Vagina (tissue), 2 donors: ENCODE results near the gene POTEH. TPM values are rescaled to one million over a fixed set of nuclear protein-coding genes. Genes with fewer than 3 reads are reported as not detected.
"Not testable (repeated sequence)": the region's sequence is repeated elsewhere in the genome, so short reads cannot be mapped to it uniquely, and the experiment has no call there.

ENCODE experiments used
- DNase-seq, 2 donors: peaks; one replicate each; pipeline ENCODE4 v3.0.0-alpha.2; 2017; ENCODE audit errors: extremely low spot score in 2 of 2
- H3K27ac ChIP-seq: fragments of 200-600 bp; sonication (generic); one replicate; pipeline ENCODE4 v1.5.1; 2019
- H3K27me3 ChIP-seq: fragments of 200-600 bp; sonication (generic); one replicate; pipeline ENCODE4 v1.5.1; 2019
- H3K36me3 ChIP-seq, 2 donors: fragments of 200-600 bp; sonication (generic); one replicate each; pipeline ENCODE4 v1.5.1; 2017 to 2019
- H3K4me1 ChIP-seq: fragments of 200-600 bp; sonication (generic); one replicate; pipeline ENCODE4 v1.5.1; 2019
- H3K4me3 ChIP-seq, 2 donors: fragments of 200-600 bp; sonication (generic); 1 replicate in 1 of 2; 2 replicates in 1 of 2; pipeline ENCODE4 v1.5.1; 2016 to 2019
- H3K9me3 ChIP-seq: fragments of 200-600 bp; sonication (generic); one replicate; pipeline ENCODE4 v1.5.1; 2019
- intact Hi-C: fragments of 100-400 bp; cut with DNase I; formaldehyde crosslinking; loops from one replicate; pipeline ENCODE4 v1.15.1; 2023
- total RNA-seq: library from RNA; depleted of rRNA; stranded (reverse); fragments of >200 nt; gene quantifications from one replicate; pipeline ENCODE4 v1.2.3, GENCODE V29; 2016

The POTEH gene
- total RNA-seq, 1 donor from 2014 or later = not detected

- not testable (repeated sequence) for H3K27me3 ChIP-seq
These were observed 1.7 kb upstream of the POTEH start for GRCh38 chr22:15688090-15688489.

GRCh38 chr22:15689012-15689748 lies 646 bp upstream of the POTEH start:
- H3K4me1 ChIP-seq, intact Hi-C loops, H3K36me3 ChIP-seq, H3K9me3 ChIP-seq, H3K27me3 ChIP-seq, H3K4me3 ChIP-seq, H3K27ac ChIP-seq: not testable (repeated sequence)
- peak; percentile 43 to 65 for DNase-seq

More at GRCh38 chr22:15688090-15688489, 1.7 kb upstream of the POTEH start:
- H3K9me3 ChIP-seq, H3K27ac ChIP-seq, H3K36me3 ChIP-seq, intact Hi-C loops, H3K4me3 ChIP-seq, H3K4me1 ChIP-seq: not testable (repeated sequence)
- peak in 1 of 2 donors; percentile 14 for DNase-seq

GRCh38 chr22:15713600-15713999 lies 23.8 kb downstream of the POTEH start:
- DNase-seq = peak in 1 of 2 donors; percentile 72
- intact Hi-C loops = not testable (repeated sequence)

GRCh38 chr22:15714125-15714524 lies 24.3 kb downstream of the POTEH start:
- H3K27ac ChIP-seq, DNase-seq, H3K27me3 ChIP-seq, H3K9me3 ChIP-seq, H3K4me1 ChIP-seq, H3K36me3 ChIP-seq, intact Hi-C loops, H3K4me3 ChIP-seq: not testable (repeated sequence)

More at GRCh38 chr22:15713600-15713999, 23.8 kb downstream of the POTEH start:
- not testable (repeated sequence) for H3K4me1 ChIP-seq, H3K36me3 ChIP-seq, H3K4me3 ChIP-seq, H3K27ac ChIP-seq, H3K9me3 ChIP-seq, H3K27me3 ChIP-seq

GRCh38 chr22:15721884-15722283 lies 32.1 kb downstream of the POTEH start:
- H3K4me3 ChIP-seq, H3K36me3 ChIP-seq, H3K27me3 ChIP-seq, intact Hi-C loops, DNase-seq, H3K4me1 ChIP-seq, H3K9me3 ChIP-seq, H3K27ac ChIP-seq: not testable (repeated sequence)

GRCh38 chr22:15729209-15729917 lies 39.5 kb downstream of the POTEH start:
- DNase-seq = peak in 1 of 2 donors; percentile 14
- H3K27me3 ChIP-seq, intact Hi-C loops: not testable (repeated sequence)

GRCh38 chr22:15731023-15731422 lies 41.2 kb downstream of the POTEH start:
- intact Hi-C loops, H3K36me3 ChIP-seq, H3K4me1 ChIP-seq, DNase-seq, H3K27ac ChIP-seq, H3K9me3 ChIP-seq, H3K4me3 ChIP-seq, H3K27me3 ChIP-seq: not testable (repeated sequence)

More at GRCh38 chr22:15729209-15729917, 39.5 kb downstream of the POTEH start:
- not testable (repeated sequence) for H3K36me3 ChIP-seq, H3K4me1 ChIP-seq, H3K9me3 ChIP-seq, H3K4me3 ChIP-seq, H3K27ac ChIP-seq

- H3K36me3 ChIP-seq, H3K4me3 ChIP-seq, intact Hi-C loops, DNase-seq, H3K27ac ChIP-seq, H3K27me3 ChIP-seq, H3K9me3 ChIP-seq, H3K4me1 ChIP-seq: not testable (repeated sequence)
These were observed 44.6 kb downstream of the POTEH start for GRCh38 chr22:15734411-15734810.

- H3K9me3 ChIP-seq, H3K36me3 ChIP-seq, H3K4me3 ChIP-seq, intact Hi-C loops, H3K27ac ChIP-seq, H3K27me3 ChIP-seq, H3K4me1 ChIP-seq: not testable (repeated sequence)
- peak in 1 of 2 donors; percentile 55 for DNase-seq
These were observed 48.5 kb downstream of the POTEH start for GRCh38 chr22:15738157-15738908.

GRCh38 chr22:15738909-15739391 lies 49.1 kb downstream of the POTEH start:
- H3K36me3 ChIP-seq, DNase-seq, H3K4me3 ChIP-seq, intact Hi-C loops, H3K4me1 ChIP-seq, H3K27me3 ChIP-seq, H3K27ac ChIP-seq, H3K9me3 ChIP-seq: not testable (repeated sequence)

GRCh38 chr22:15747636-15748323 lies 58.0 kb downstream of the POTEH start:
- H3K36me3 ChIP-seq, H3K27ac ChIP-seq, H3K27me3 ChIP-seq, intact Hi-C loops, H3K4me1 ChIP-seq, H3K4me3 ChIP-seq, H3K9me3 ChIP-seq: not testable (repeated sequence)
- DNase-seq = peak in 1 of 2 donors; percentile 70

GRCh38 chr22:15749181-15749970 lies 59.5 kb downstream of the POTEH start:
- DNase-seq = peak in 1 of 2 donors; percentile 56
- H3K27ac ChIP-seq, H3K27me3 ChIP-seq, H3K4me1 ChIP-seq, intact Hi-C loops, H3K36me3 ChIP-seq, H3K4me3 ChIP-seq, H3K9me3 ChIP-seq: not testable (repeated sequence)
